ENCODE data around the gene SEMA3D.

SEMA3D gene

GRCh38 chr7:84975586-84976185 is 211.2 kb downstream of the SEMA3D start:
- DNase-seq, result peak; percentile 40

GRCh38 chr7:84971360-84971759 is 215.5 kb downstream of the SEMA3D start:
- DNase-seq, result peak; percentile 62

GRCh38 chr7:84970670-84971069 is 216.2 kb downstream of the SEMA3D start:
- DNase-seq, result no peak

- no peak for DNase-seq
Observed at GRCh38 chr7:84953234-84953633, 233.6 kb downstream of the SEMA3D start.

- DNase-seq, result no peak
Observed at GRCh38 chr7:84950836-84951235, 236.0 kb downstream of the SEMA3D start.

GRCh38 chr7:84949501-84949900 is 237.4 kb downstream of the SEMA3D start:
- no peak for DNase-seq

- DNase-seq, result no peak
Observed at GRCh38 chr7:84949067-84949466, 237.8 kb downstream of the SEMA3D start.

- no peak for DNase-seq
Observed at GRCh38 chr7:84948634-84949033, 238.2 kb downstream of the SEMA3D start.

- no peak for DNase-seq
Observed at GRCh38 chr7:84946549-84946948, 240.3 kb downstream of the SEMA3D start.

All from NCI-H446 treated with DMSO at 0.1 percent for 48 hours (cell line).